Brain microvascular endothelial cell (primary cell): ENCODE results near the gene TMEM72.

Experiments
- DNase-seq: peaks from one replicate; pipeline ENCODE4 v3.0.0-alpha.2; 2020
- H3K27ac ChIP-seq: fragments of 250-450 bp; sonication (Bioruptor Pico); 2 replicates; pipeline ENCODE4 v1.5.1; 2020; ENCODE audit warnings: mild to moderate bottlenecking, moderate library complexity
- H3K27me3 ChIP-seq: fragments of 250-450 bp; sonication (Bioruptor Pico); replicated peaks from 2 replicates; pipeline ENCODE4 v1.5.1; 2020; ENCODE audit warnings: mild to moderate bottlenecking
- H3K36me3 ChIP-seq: fragments of 250-450 bp; sonication (Bioruptor Pico); replicated peaks from 2 replicates; pipeline ENCODE4 v1.5.1; 2020; ENCODE audit warnings: mild to moderate bottlenecking
- H3K4me3 ChIP-seq: 2 replicates; pipeline ENCODE4 v1.5.1; 2011; ENCODE audit warnings: low read depth, mild to moderate bottlenecking, control low read depth, low read length, moderate library complexity
- CTCF ChIP-seq: IDR thresholded peaks from 2 replicates; pipeline ENCODE4 v1.5.1; 2011; ENCODE audit warnings: low read depth, mild to moderate bottlenecking, moderate library complexity, low read length, control low read depth, inconsistent platforms; ENCODE audit errors: missing control alignments
- in situ Hi-C: cut with HindIII; loops from 2 replicates; pipeline ENCODE4 v1.10.0; 2017; ENCODE audit warnings: low sequenced_read_pairs, low pct_ligation_motif_present

TMEM72 gene

GRCh38 chr10:44982496-44982895 is 71.4 kb downstream of the TMEM72 start:
- Histone ChIP-seq H3K27me3 (no peaks in the 10 kb centered on the region), H3K4me3 (no peak overlapping the region), H3K27ac (no peak overlapping the region), H3K36me3 (no peaks in the 10 kb centered on the region)
- in situ Hi-C loops = no loop called here
- TF ChIP-seq CTCF = no peak
- no peak for DNase-seq

DNA sequence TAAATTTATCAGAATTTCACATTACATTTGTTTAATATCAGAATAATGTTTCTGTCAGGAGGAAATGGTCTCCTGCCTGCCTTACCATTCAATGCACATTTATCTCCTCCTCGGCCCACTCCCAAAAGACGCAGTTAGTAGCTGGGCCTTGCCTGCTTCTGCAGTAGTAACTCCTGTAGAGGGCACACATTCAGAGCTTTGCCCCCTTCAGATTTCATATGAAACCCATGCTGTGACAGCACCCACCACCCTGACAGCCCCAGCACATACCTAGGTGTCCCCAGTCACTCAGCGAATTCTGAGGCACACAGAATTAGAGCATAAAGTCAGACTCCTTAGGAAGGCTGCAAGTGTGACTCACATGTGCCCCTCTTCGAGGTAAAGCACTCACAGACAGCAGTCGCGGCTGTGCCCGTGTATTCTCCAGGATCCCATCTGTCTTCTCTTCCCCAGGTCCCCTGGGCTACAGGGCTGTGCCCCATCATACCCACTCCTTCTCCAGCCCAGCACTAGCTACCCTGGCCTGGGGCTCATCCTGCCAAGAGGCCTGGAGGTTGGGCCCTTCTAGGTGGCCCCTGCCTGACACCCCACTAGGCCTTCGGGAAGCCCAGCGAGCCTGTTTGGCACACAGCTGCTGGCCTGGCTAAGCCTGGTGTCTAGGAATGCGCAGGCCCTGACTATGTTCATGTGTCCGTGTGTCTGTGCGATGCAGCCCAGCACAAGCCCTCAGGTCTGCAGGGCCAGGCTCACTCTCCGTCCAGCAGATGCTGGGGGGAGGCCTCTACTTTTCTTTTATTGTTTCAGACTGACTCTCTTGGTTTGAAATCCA is 72.1 kb downstream of the TMEM72 start:
- Histone ChIP-seq H3K27ac (no peak overlapping the region), H3K27me3 (no peaks in the 10 kb centered on the region), H3K36me3 (no peaks in the 10 kb centered on the region), H3K4me3 (no peak overlapping the region)
- no peak for TF ChIP-seq CTCF
- no peak for DNase-seq
- in situ Hi-C loops = no loop called here

- in situ Hi-C loops = no loop called here
- Histone ChIP-seq H3K4me3 (no peak overlapping the region), H3K36me3 (no peaks in the 10 kb centered on the region), H3K27ac (no peak overlapping the region), H3K27me3 (no peaks in the 10 kb centered on the region)
- DNase-seq = no peak
- TF ChIP-seq CTCF = no peak
These were observed 72.8 kb downstream of the TMEM72 start for GRCh38 chr10:44983895-44984278.

GRCh38 chr10:44984671-44985101 is 73.5 kb downstream of the TMEM72 start:
- no peak for DNase-seq
- in situ Hi-C loops = no loop called here
- H3K36me3 ChIP-seq = no peaks in the 10 kb centered on the region
- no peaks in the 10 kb centered on the region for H3K27me3 ChIP-seq
- no peak for TF ChIP-seq CTCF
- no peak overlapping the region for H3K4me3 ChIP-seq
- no peak overlapping the region for H3K27ac ChIP-seq

- Histone ChIP-seq H3K27me3 (no peaks in the 10 kb centered on the region), H3K27ac (no peak overlapping the region), H3K4me3 (no peak overlapping the region), H3K36me3 (no peaks in the 10 kb centered on the region)
- in situ Hi-C loops = no loop called here
- peak; percentile 31 for DNase-seq
- no peak for TF ChIP-seq CTCF
These were observed 74.1 kb downstream of the TMEM72 start for GRCh38 chr10:44985175-44985681.

DNA sequence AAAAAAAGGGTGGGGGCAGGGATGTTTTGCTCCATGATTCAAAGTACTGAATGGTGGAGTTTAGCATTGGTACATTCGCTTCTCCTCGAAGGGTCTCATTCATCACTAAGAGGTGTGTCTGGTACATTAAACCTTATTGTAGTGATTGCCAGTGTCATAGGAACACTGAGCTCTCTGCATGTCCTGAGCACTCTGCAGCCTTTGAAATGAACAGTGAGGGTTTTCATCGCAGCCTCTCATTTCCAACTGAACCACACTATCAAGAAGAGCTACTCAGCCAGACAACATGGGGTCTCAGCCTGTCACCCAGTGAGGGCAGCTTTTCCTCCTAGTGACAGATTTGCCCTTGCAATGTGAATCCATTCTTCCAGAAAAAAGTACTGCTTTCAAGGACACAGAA is 75.0 kb downstream of the TMEM72 start:
- H3K36me3 ChIP-seq = no peaks in the 10 kb centered on the region
- no peak overlapping the region for H3K27ac ChIP-seq
- TF ChIP-seq CTCF = no peak
- in situ Hi-C loops = no loop called here
- no peak overlapping the region for H3K4me3 ChIP-seq
- H3K27me3 ChIP-seq = no peaks in the 10 kb centered on the region
- no peak for DNase-seq
